Measurements from ENCODE around the gene ABCA13.

ABCA13 gene

GRCh38 chr7:48380921-48381320 is 209.7 kb downstream of the ABCA13 start:
- DNase-seq (ENCODE audit: low read depth), result no peak

GRCh38 chr7:48381571-48381970 is 210.3 kb downstream of the ABCA13 start:
- no peak overlapping the region for H3K4me3 ChIP-seq (ENCODE audit: low read length)
- TF ChIP-seq CTCF (IDR thresholded peaks at IDR 0.05; ENCODE audit: insufficient read depth, low read depth, low read length, missing control alignments), result no peak
- no peak for DNase-seq (ENCODE audit: low read depth)

More at GRCh38 chr7:48380921-48381320, 209.7 kb downstream of the ABCA13 start:
- TF ChIP-seq CTCF (IDR thresholded peaks at IDR 0.05; ENCODE audit: insufficient read depth, low read depth, low read length, missing control alignments), result no peak
- no peak overlapping the region for H3K4me3 ChIP-seq (ENCODE audit: low read length)

- peak; percentile 62 for TF ChIP-seq CTCF (IDR thresholded peaks at IDR 0.05; ENCODE audit: insufficient read depth, low read depth, low read length, missing control alignments)
- peak; percentile 86 for DNase-seq (ENCODE audit: low read depth)
- no peak overlapping the region for H3K4me3 ChIP-seq (ENCODE audit: low read length)
These were observed 213.0 kb downstream of the ABCA13 start for GRCh38 chr7:48384180-48384752.

- no peak overlapping the region for H3K4me3 ChIP-seq (ENCODE audit: low read length)
- DNase-seq (ENCODE audit: low read depth), result no peak
- TF ChIP-seq CTCF (IDR thresholded peaks at IDR 0.05; ENCODE audit: insufficient read depth, low read depth, low read length, missing control alignments), result no peak
These were observed 216.7 kb downstream of the ABCA13 start for GRCh38 chr7:48387932-48388331.

- DNase-seq (ENCODE audit: low read depth), result no peak
- no peak for TF ChIP-seq CTCF (IDR thresholded peaks at IDR 0.05; ENCODE audit: insufficient read depth, low read depth, low read length, missing control alignments)
- H3K4me3 ChIP-seq (ENCODE audit: low read length), result no peak overlapping the region
These were observed 217.7 kb downstream of the ABCA13 start for GRCh38 chr7:48388911-48389310.

GRCh38 chr7:48389977-48390376 is 218.7 kb downstream of the ABCA13 start:
- peak; percentile 93 for DNase-seq (ENCODE audit: low read depth)
- H3K4me3 ChIP-seq (ENCODE audit: low read length), result no peak overlapping the region
- TF ChIP-seq CTCF (IDR thresholded peaks at IDR 0.05; ENCODE audit: insufficient read depth, low read depth, low read length, missing control alignments), result no peak

Measured in epithelial cell of esophagus (primary cell).